Measurements from ENCODE around the gene ZNF491. TPM values are rescaled to one million over a fixed set of nuclear protein-coding genes. Genes with fewer than 3 reads are reported as not detected.
"Not testable (repeated sequence)": the region's sequence is repeated elsewhere in the genome, so short reads cannot be mapped to it uniquely, and the experiment has no call there.

The ZNF491 gene
- total RNA-seq, 4 donors from 2014 or later, result 2.5 to 4.5 (median 3.7) TPM

GRCh38 chr19:11832253-11832912, 34.1 kb downstream of the ZNF491 start:
- DNase-seq (ENCODE audit: extremely low spot score), result no peak
- Histone ChIP-seq H3K9me3 (peaks cover 5 to 34% (median 27%) of the 10 kb centered on the region in 4 donors), H3K36me3 (peaks cover 23 to 59% (median 37%) of the 10 kb centered on the region in 4 donors), H3K27me3 (no peaks in the 10 kb centered on the region), H3K4me3 (no peak overlapping the region), H3K27ac (replicated peaks in 1 of 4) (no peak overlapping the region), H3K4me1 (no peaks in the 10 kb centered on the region)
- 97% methylated on average over 8 of the region's 8 CpGs for WGBS
- intact Hi-C loops (cut with DNase I), result no loop called here
- no peak for TF ChIP-seq POLR2AphosphoS5 (IDR thresholded peaks at IDR 0.05)
- no peak for TF ChIP-seq POLR2A (IDR thresholded peaks at IDR 0.05; ENCODE audit: low read depth)
- no peak for TF ChIP-seq EP300 (IDR thresholded peaks at IDR 0.05)
- no peak for TF ChIP-seq CTCF (IDR thresholded peaks at IDR 0.05)

- H3K36me3 ChIP-seq, result peaks cover 23 to 59% (median 37%) of the 10 kb centered on the region in 4 donors
- TF ChIP-seq POLR2AphosphoS5 (IDR thresholded peaks at IDR 0.05) (no peak), EP300 (IDR thresholded peaks at IDR 0.05) (no peak), CTCF (IDR thresholded peaks at IDR 0.05) (no peak), POLR2A (IDR thresholded peaks at IDR 0.05; ENCODE audit: low read depth) (no peak)
- DNase-seq (ENCODE audit: extremely low spot score), result no peak
- H3K9me3 ChIP-seq, result peaks cover 5 to 34% (median 27%) of the 10 kb centered on the region in 4 donors
- intact Hi-C loops (cut with DNase I), result no loop called here
- H3K27me3 ChIP-seq, result no peaks in the 10 kb centered on the region
- no peak overlapping the region for H3K27ac ChIP-seq (replicated peaks in 1 of 4)
- no peak overlapping the region for H3K4me3 ChIP-seq
- 98% methylated on average over 2 of the region's 2 CpGs for WGBS
- no peaks in the 10 kb centered on the region for H3K4me1 ChIP-seq
These were observed 35.2 kb downstream of the ZNF491 start for GRCh38 chr19:11833541-11833940.

GRCh38 chr19:11835626-11836066, 37.3 kb downstream of the ZNF491 start:
- H3K27me3 ChIP-seq; H3K4me1 ChIP-seq; H3K27ac ChIP-seq (replicated peaks in 1 of 4); DNase-seq (ENCODE audit: extremely low spot score); intact Hi-C loops (cut with DNase I); H3K4me3 ChIP-seq: not testable (repeated sequence)
- Histone ChIP-seq H3K36me3 (peaks cover 23 to 42% (median 29%) of the 10 kb centered on the region in 4 donors), H3K9me3 (peaks cover 5 to 34% (median 27%) of the 10 kb centered on the region in 4 donors)
- 94% methylated on average over 2 of the region's 2 CpGs for WGBS

GRCh38 chr19:11843722-11844121, 45.4 kb downstream of the ZNF491 start:
- no peak for TF ChIP-seq POLR2AphosphoS5 (IDR thresholded peaks at IDR 0.05)
- no peak for TF ChIP-seq EP300 (IDR thresholded peaks at IDR 0.05)
- no peak for TF ChIP-seq CTCF (IDR thresholded peaks at IDR 0.05)
- no peak for TF ChIP-seq POLR2A (IDR thresholded peaks at IDR 0.05; ENCODE audit: low read depth)
- Histone ChIP-seq H3K4me1 (peaks cover 5 to 8% (median 7%) of the 10 kb centered on the region in 4 donors), H3K9me3 (no peaks in the 10 kb centered on the region), H3K27ac (replicated peaks in 1 of 4) (no peak overlapping the region), H3K4me3 (no peak overlapping the region), H3K27me3 (no peaks in the 10 kb centered on the region), H3K36me3 (no peaks in the 10 kb centered on the region)
- intact Hi-C loops (cut with DNase I), result no loop called here
- no peak for DNase-seq (ENCODE audit: extremely low spot score)
- 44% methylated on average over 2 of the region's 2 CpGs for WGBS

- H3K9me3 ChIP-seq; intact Hi-C loops (cut with DNase I); H3K27me3 ChIP-seq; DNase-seq (ENCODE audit: extremely low spot score); H3K4me3 ChIP-seq; H3K36me3 ChIP-seq: not testable (repeated sequence)
- peak overlapping the region in 1 of 4 donors; percentile 87 for H3K27ac ChIP-seq (replicated peaks in 1 of 4)
- 59% methylated on average over 6 of the region's 6 CpGs for WGBS
- peaks cover 15 to 25% (median 22%) of the 10 kb centered on the region in 4 donors for H3K4me1 ChIP-seq
These were observed 49.3 kb downstream of the ZNF491 start for GRCh38 chr19:11847615-11848014.

- H3K36me3 ChIP-seq, result no peaks in the 10 kb centered on the region
- 31% methylated on average over 11 of the region's 11 CpGs for whole genome bisulfite sequencing
- H3K9me3 ChIP-seq, result no peaks in the 10 kb centered on the region
- intact Hi-C loops (cut with DNase I), result no loop called here
- no peak for DNase-seq (ENCODE audit: extremely low spot score)
- TF ChIP-seq EP300 (IDR thresholded peaks at IDR 0.05) (no peak), POLR2A (IDR thresholded peaks at IDR 0.05; ENCODE audit: low read depth) (no peak), POLR2AphosphoS5 (IDR thresholded peaks at IDR 0.05) (no peak), CTCF (IDR thresholded peaks at IDR 0.05) (no peak)
- H3K4me3 ChIP-seq, result peak overlapping the region; percentile 70 to 83 (median 76)
- H3K27ac ChIP-seq (replicated peaks in 1 of 4), result peak overlapping the region; percentile 72 to 87 (median 76)
- H3K27me3 ChIP-seq, result no peaks in the 10 kb centered on the region
- H3K4me1 ChIP-seq, result peaks cover 15 to 25% (median 22%) of the 10 kb centered on the region in 4 donors
These were observed 49.9 kb downstream of the ZNF491 start for GRCh38 chr19:11848200-11848593.

Data from esophagus muscularis mucosa (tissue), 4 donors.